Uterus (tissue), 4 donors: ENCODE data around the gene DMC1. TPM values are rescaled to one million over a fixed set of nuclear protein-coding genes. Genes with fewer than 3 reads are reported as not detected.

Source experiments
- DNase-seq, 2 donors: peaks; one replicate each; pipeline ENCODE4 v3.0.0-alpha.2; 2019 to 2020
- H3K27ac ChIP-seq, 2 donors: fragments of 200-600 bp; sonication (generic); 1 replicate in 1 of 2; 2 replicates in 1 of 2; pipeline ENCODE4 v1.5.1; 2016 to 2018
- H3K27me3 ChIP-seq, 2 donors: fragments of 200-600 bp; sonication (generic); one replicate each; pipeline ENCODE4 v1.5.1; 2018 to 2019; ENCODE audit warnings: control low read depth in 1 of 2
- H3K36me3 ChIP-seq, 2 donors: fragments of 200-600 bp; sonication (generic); one replicate each; pipeline ENCODE4 v1.5.1; 2019; ENCODE audit warnings: control low read depth in 1 of 2
- H3K4me1 ChIP-seq, 2 donors: fragments of 200-600 bp; sonication (generic); one replicate each; pipeline ENCODE4 v1.5.1; 2018 to 2019; ENCODE audit warnings: control low read depth in 1 of 2
- H3K4me3 ChIP-seq, 2 donors: fragments of 200-600 bp; sonication (generic); 1 replicate in 1 of 2; 2 replicates in 1 of 2; pipeline ENCODE4 v1.5.1; 2018 to 2019; ENCODE audit warnings: mild to moderate bottlenecking in 1 of 2
- H3K9me3 ChIP-seq, 2 donors: fragments of 200-600 bp; sonication (generic); one replicate each; pipeline ENCODE4 v1.5.1; 2019; ENCODE audit warnings: control low read depth in 1 of 2
- POLR2A ChIP-seq, 2 donors: fragments of 450-650 bp; IDR thresholded peaks; one replicate each; pipeline ENCODE4 v1.6.1; 2016; ENCODE audit warnings: antibody characterized with exemption in 2 of 2, mild to moderate bottlenecking in 1 of 2, moderate library complexity in 1 of 2
- intact Hi-C: fragments of 100-400 bp; cut with DNase I; formaldehyde crosslinking; loops from one replicate; pipeline ENCODE4 v1.15.1; 2023; ENCODE audit warnings: low total_unique reads
- total RNA-seq, 4 donors: library from RNA; depleted of rRNA in 3 of 4; stranded (reverse); fragments of >200 nt in 3 of 4; gene quantifications; one replicate each; pipeline versions ENCODE4 v1.1.0 to v1.2.4, GENCODE V29; 2014 to 2023
- TF ChIP-seq, protein P1 (sequence below), 4 experiments: fragments of 200-600 bp in 2 of 4; fragments of 450-650 bp in 2 of 4; sonication (generic) in 2 of 4; IDR thresholded peaks; one replicate each; pipeline ENCODE4 v1.5.1; 2016 to 2019; ENCODE audit warnings: antibody characterized with exemption in 4 of 4, mild to moderate bottlenecking in 2 of 4, moderate library complexity in 1 of 4
- donor health status: DM: yes; HTN: yes; CAD: no.

DMC1 gene
- total RNA-seq, 4 donors from 2014 or later, result 0.26 to 8.4 (median 5.2) TPM; not detected in 1

DNA sequence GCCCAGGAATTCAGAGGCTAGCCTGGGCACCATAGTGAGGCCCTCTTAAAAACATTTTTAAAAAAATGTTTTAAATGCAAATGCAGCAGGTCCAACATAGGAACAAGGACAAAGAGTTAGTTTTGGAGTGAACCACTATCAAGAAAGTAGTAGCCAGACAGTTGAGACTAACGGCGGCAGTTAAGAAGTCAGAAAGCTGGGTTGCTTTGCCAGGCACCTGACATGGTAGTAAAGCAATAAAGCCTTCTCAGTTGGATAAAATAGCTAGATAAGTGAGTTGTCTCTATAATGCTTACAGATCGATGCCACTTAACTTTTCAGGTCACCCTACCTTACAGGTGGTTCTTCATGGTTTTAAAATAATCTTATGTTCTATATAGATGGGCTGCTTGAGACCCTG is 47.0 kb downstream of the DMC1 start:
- Histone ChIP-seq H3K9me3 (no peaks in the 10 kb centered on the region), H3K4me3 (no peak overlapping the region), H3K27ac (no peak overlapping the region), H3K4me1 (no peaks in the 10 kb centered on the region), H3K36me3 (no peaks in the 10 kb centered on the region), H3K27me3 (no peaks in the 10 kb centered on the region)
- intact Hi-C loops, result no loop called here
- TF ChIP-seq POLR2A (IDR thresholded peaks at IDR 0.05), result no peak
- TF ChIP-seq, protein P1, sequence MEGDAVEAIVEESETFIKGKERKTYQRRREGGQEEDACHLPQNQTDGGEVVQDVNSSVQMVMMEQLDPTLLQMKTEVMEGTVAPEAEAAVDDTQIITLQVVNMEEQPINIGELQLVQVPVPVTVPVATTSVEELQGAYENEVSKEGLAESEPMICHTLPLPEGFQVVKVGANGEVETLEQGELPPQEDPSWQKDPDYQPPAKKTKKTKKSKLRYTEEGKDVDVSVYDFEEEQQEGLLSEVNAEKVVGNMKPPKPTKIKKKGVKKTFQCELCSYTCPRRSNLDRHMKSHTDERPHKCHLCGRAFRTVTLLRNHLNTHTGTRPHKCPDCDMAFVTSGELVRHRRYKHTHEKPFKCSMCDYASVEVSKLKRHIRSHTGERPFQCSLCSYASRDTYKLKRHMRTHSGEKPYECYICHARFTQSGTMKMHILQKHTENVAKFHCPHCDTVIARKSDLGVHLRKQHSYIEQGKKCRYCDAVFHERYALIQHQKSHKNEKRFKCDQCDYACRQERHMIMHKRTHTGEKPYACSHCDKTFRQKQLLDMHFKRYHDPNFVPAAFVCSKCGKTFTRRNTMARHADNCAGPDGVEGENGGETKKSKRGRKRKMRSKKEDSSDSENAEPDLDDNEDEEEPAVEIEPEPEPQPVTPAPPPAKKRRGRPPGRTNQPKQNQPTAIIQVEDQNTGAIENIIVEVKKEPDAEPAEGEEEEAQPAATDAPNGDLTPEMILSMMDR (IDR thresholded peaks at IDR 0.05), result no peak
- DNase-seq, result no peak

DNA sequence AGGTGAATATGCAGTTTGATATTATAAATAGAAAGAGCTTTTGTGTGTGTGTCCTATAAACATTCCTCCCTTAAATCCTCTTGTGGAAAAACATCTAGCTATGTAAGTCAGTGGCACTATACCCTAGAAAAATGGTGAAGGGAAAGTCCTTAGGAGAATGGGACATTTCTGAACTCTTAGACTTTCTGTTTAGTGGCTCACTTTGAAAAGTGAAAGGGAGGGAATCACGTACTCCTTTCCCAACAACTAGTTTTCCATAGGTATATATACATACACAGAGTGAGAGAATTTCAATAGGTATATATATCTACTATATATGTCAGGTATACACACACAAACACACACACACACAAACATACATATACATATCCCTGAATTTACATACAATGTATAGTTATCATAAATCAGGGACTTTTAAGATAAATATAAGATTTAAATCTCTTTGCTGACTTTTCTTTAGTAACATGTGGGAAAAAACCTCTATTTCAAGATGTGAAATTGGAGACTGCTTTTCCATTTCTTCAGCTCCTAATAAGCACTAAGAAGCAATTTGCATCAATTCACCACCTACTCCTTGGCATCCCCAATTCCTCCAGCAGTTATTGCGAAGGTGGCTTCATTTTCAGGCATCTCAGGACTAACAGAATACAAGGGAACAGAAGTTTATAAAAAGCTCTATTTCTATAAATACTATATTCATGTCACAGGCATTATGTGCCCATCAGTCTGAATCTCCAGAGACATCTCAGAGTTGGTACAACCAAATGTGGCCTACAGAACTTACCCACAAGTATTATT is 50.3 kb downstream of the DMC1 start:
- H3K9me3 ChIP-seq, result no peaks in the 10 kb centered on the region
- intact Hi-C loops, result no loop called here
- no peaks in the 10 kb centered on the region for H3K27me3 ChIP-seq
- TF ChIP-seq POLR2A (IDR thresholded peaks at IDR 0.05), result no peak
- TF ChIP-seq, protein P1 (IDR thresholded peaks at IDR 0.05), result no peak
- no peak for DNase-seq
- H3K27ac ChIP-seq, result no peak overlapping the region
- no peaks in the 10 kb centered on the region for H3K36me3 ChIP-seq
- H3K4me1 ChIP-seq, result no peaks in the 10 kb centered on the region
- no peak overlapping the region for H3K4me3 ChIP-seq

- DNase-seq, result no peak
- H3K4me1 ChIP-seq, result no peaks in the 10 kb centered on the region
- no peaks in the 10 kb centered on the region for H3K36me3 ChIP-seq
- no peaks in the 10 kb centered on the region for H3K27me3 ChIP-seq
- H3K9me3 ChIP-seq, result no peaks in the 10 kb centered on the region
- TF ChIP-seq, protein P1 (IDR thresholded peaks at IDR 0.05), result no peak
- no peak for TF ChIP-seq POLR2A (IDR thresholded peaks at IDR 0.05)
- H3K27ac ChIP-seq, result no peak overlapping the region
- no peak overlapping the region for H3K4me3 ChIP-seq
- intact Hi-C loops, result no loop called here
Measured at GRCh38 chr22:38518620-38519019, 51.4 kb downstream of the DMC1 start.

DNA sequence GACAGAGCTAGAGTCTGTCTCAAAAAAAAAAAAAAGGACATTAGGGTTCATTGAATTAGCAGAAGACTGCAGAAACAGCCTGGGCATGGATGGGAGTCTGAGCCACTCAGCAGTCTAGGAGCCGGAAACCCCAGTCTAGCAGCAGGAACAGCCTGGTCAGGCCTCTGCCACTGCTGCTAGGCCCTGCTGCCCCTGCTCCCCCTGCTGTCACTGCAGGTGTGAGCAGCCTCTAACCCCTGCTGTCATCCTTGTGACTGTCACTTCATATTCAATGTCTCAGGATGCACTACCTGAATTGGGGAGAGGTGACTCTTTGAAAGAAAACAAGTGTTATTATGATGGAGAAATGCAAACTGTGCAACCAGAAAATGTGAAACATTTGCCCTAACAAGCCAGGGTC is 56.9 kb downstream of the DMC1 start:
- intact Hi-C loops, result no loop called here
- no peak for DNase-seq
- H3K36me3 ChIP-seq, result no peaks in the 10 kb centered on the region
- H3K27ac ChIP-seq, result no peak overlapping the region
- no peaks in the 10 kb centered on the region for H3K4me1 ChIP-seq
- TF ChIP-seq POLR2A (IDR thresholded peaks at IDR 0.05), result no peak
- TF ChIP-seq, protein P1 (IDR thresholded peaks at IDR 0.05), result no peak
- no peaks in the 10 kb centered on the region for H3K9me3 ChIP-seq
- no peak overlapping the region for H3K4me3 ChIP-seq
- no peaks in the 10 kb centered on the region for H3K27me3 ChIP-seq

- intact Hi-C loops, result no loop called here
- H3K9me3 ChIP-seq, result no peaks in the 10 kb centered on the region
- H3K27me3 ChIP-seq, result no peaks in the 10 kb centered on the region
- DNase-seq, result no peak
- TF ChIP-seq, protein P1 (IDR thresholded peaks at IDR 0.05), result no peak
- TF ChIP-seq POLR2A (IDR thresholded peaks at IDR 0.05), result no peak
- no peaks in the 10 kb centered on the region for H3K36me3 ChIP-seq
- no peak overlapping the region for H3K27ac ChIP-seq
- H3K4me1 ChIP-seq, result no peaks in the 10 kb centered on the region
- no peak overlapping the region for H3K4me3 ChIP-seq
Measured at GRCh38 chr22:38510416-38510970, 59.5 kb downstream of the DMC1 start.
